H1 (cell line): ENCODE data around the gene PCDHB12.

Experiments
- BCL11A ChIP-seq, 2 experiments: IDR thresholded peaks; one replicate each; pipeline ENCODE4 v1.6.1; 2011; ENCODE audit warnings: low read depth in 2 of 2, low read length in 2 of 2, mild to moderate bottlenecking in 2 of 2
- BRCA1 ChIP-seq: IDR thresholded peaks from 2 replicates; pipeline ENCODE4 v1.6.1; 2012; ENCODE audit warnings: low read depth, low read length, improper control_type of control experiment
- EP300 ChIP-seq, 2 experiments: IDR thresholded peaks; 1 replicate in 1 of 2; 2 replicates in 1 of 2; pipeline ENCODE4 v1.6.1; 2011 to 2012; ENCODE audit warnings: low read depth in 2 of 2, low read length in 2 of 2, mild to moderate bottlenecking in 2 of 2, borderline replicate concordance in 1 of 2, inconsistent platforms in 1 of 2, moderate library complexity in 1 of 2
- JUND ChIP-seq: IDR thresholded peaks from 2 replicates; pipeline ENCODE4 v1.6.1; 2011; ENCODE audit warnings: mild to moderate bottlenecking, improper control_type of control experiment, low read length
- POLR2AphosphoS5 ChIP-seq: IDR thresholded peaks from 2 replicates; pipeline ENCODE4 v1.6.1; 2011; ENCODE audit warnings: low read depth, low read length
- RXRA ChIP-seq: IDR thresholded peaks from 2 replicates; pipeline ENCODE4 v1.6.1; 2011; ENCODE audit warnings: low read depth, mild to moderate bottlenecking, low read length, moderate library complexity; ENCODE audit not compliant: insufficient read depth
- SUZ12 ChIP-seq: fragments of 200-600 bp; sonication (generic); IDR thresholded peaks from 2 replicates; pipeline ENCODE4 v1.6.1; 2012; ENCODE audit warnings: mild to moderate bottlenecking, inconsistent platforms, low read length, moderate library complexity, mixed read lengths
- TCF12 ChIP-seq: IDR thresholded peaks from 2 replicates; pipeline ENCODE4 v1.6.1; 2011; ENCODE audit warnings: low read depth, mild to moderate bottlenecking, low read length
- ZNF274 ChIP-seq: IDR thresholded peaks from 2 replicates; pipeline ENCODE4 v1.7.0; 2012; ENCODE audit warnings: low read length, borderline replicate concordance; ENCODE audit errors: extremely low read depth
- TF ChIP-seq, protein P1 (sequence below), 3 experiments: IDR thresholded peaks; 1 replicate in 2 of 3; 2 replicates in 1 of 3; pipeline versions ENCODE4 v1.5.1 to v1.6.1; 2011; ENCODE audit warnings: low read length in 3 of 3, mild to moderate bottlenecking in 3 of 3, inconsistent platforms in 2 of 3, low read depth in 1 of 3, moderate library complexity in 1 of 3; ENCODE audit not compliant: insufficient read depth in 1 of 3; ENCODE audit errors: control extremely low read depth in 1 of 3
- TF ChIP-seq, protein P2 (sequence below): IDR thresholded peaks from 2 replicates; pipeline ENCODE4 v1.6.1; 2012; ENCODE audit warnings: inconsistent platforms

DNA sequence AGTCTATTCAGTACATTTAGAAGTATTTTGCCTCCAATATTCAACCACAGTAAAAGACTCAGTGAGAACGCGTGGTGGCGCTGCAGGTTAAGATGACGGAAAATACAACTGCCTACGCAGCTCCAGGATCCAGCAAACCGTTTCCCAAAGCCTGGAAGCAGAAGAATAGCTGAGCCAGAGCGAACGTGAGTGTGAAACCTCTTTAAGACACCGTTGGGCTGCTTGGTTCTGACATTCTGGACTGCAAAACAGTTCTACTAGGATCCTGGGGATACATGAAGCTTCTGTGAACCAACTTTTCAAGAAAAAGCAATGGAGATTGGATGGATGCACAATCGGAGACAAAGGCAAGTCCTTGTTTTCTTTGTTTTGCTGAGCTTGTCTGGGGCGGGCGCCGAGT, 26.3 kb upstream of the PCDHB12 start, which contains the start of gene PCDHB16:
- no peak for TF ChIP-seq POLR2AphosphoS5
- TF ChIP-seq SUZ12, result no peak
- no peak for TF ChIP-seq TCF12
- TF ChIP-seq BCL11A (IDR thresholded peaks at IDR 0.05; ENCODE audit: low read depth in 2 of 2, low read length in 2 of 2), result no peak
- TF ChIP-seq, protein P1, sequence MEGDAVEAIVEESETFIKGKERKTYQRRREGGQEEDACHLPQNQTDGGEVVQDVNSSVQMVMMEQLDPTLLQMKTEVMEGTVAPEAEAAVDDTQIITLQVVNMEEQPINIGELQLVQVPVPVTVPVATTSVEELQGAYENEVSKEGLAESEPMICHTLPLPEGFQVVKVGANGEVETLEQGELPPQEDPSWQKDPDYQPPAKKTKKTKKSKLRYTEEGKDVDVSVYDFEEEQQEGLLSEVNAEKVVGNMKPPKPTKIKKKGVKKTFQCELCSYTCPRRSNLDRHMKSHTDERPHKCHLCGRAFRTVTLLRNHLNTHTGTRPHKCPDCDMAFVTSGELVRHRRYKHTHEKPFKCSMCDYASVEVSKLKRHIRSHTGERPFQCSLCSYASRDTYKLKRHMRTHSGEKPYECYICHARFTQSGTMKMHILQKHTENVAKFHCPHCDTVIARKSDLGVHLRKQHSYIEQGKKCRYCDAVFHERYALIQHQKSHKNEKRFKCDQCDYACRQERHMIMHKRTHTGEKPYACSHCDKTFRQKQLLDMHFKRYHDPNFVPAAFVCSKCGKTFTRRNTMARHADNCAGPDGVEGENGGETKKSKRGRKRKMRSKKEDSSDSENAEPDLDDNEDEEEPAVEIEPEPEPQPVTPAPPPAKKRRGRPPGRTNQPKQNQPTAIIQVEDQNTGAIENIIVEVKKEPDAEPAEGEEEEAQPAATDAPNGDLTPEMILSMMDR (IDR thresholded peaks at IDR 0.05; ENCODE audit: control extremely low read depth in 1 of 3, insufficient read depth in 1 of 3, low read depth in 1 of 3, low read length in 3 of 3), result peak; percentile 49 to 82 (median 78)
- no peak for TF ChIP-seq RXRA
- no peak for TF ChIP-seq JUND
- no peak for TF ChIP-seq ZNF274
- TF ChIP-seq BRCA1, result no peak
- no peak for TF ChIP-seq EP300 (IDR thresholded peaks at IDR 0.05; ENCODE audit: borderline replicate concordance in 1 of 2, low read depth in 2 of 2, low read length in 2 of 2)
- TF ChIP-seq, protein P2, sequence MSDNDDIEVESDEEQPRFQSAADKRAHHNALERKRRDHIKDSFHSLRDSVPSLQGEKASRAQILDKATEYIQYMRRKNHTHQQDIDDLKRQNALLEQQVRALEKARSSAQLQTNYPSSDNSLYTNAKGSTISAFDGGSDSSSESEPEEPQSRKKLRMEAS, result no peak
